Activated T-cell treated with anti-CD3 and anti-CD28 coated beads, Interleukin-2, amount 50 U/mL, for 48 hours (primary cell): ENCODE data around the gene ERBB2.

Source experiments
- DNase-seq, 2 experiments: peaks; one replicate each; pipeline ENCODE4 v3.0.0-alpha.2; 2020

The ERBB2 gene

GRCh38 chr17:39729280-39729851 lies 29.5 kb downstream of the ERBB2 start:
- no peak for DNase-seq

- peak; percentile 98 for DNase-seq
Measured at GRCh38 chr17:39730095-39730921, 30.4 kb downstream of the ERBB2 start, which contains the start of gene MIEN1. Gene MIEN1, minus strand, starts transcription at chr17:39730532. Its CDS starts 37 bp downstream, at chr17:39730495.

- no peak for DNase-seq
Measured at GRCh38 chr17:39732586-39732985, 32.7 kb downstream of the ERBB2 start.

GRCh38 chr17:39735882-39736281 lies 36.0 kb downstream of the ERBB2 start:
- DNase-seq: no peak

GRCh38 chr17:39736319-39737165 lies 36.7 kb downstream of the ERBB2 start:
- no peak for DNase-seq

- DNase-seq: no peak
Measured at GRCh38 chr17:39737206-39737759, 37.4 kb downstream of the ERBB2 start.

- peak in 1 of 2 experiments; percentile 38 for DNase-seq
Measured at GRCh38 chr17:39737760-39738567, 38.1 kb downstream of the ERBB2 start, which contains the start of gene GRB7. Gene GRB7, plus strand, starts transcription at chr17:39737938. Its CDS starts 4,364 bp downstream, at chr17:39742302.

GRCh38 chr17:39738568-39738901 lies 38.7 kb downstream of the ERBB2 start:
- peak; percentile 69 to 70 for DNase-seq

GRCh38 chr17:39738983-39739884 lies 39.4 kb downstream of the ERBB2 start:
- no peak for DNase-seq

- no peak for DNase-seq
Measured at GRCh38 chr17:39739885-39740356, 40.1 kb downstream of the ERBB2 start.

- DNase-seq: no peak
Measured at GRCh38 chr17:39740357-39741111, 40.7 kb downstream of the ERBB2 start.

GRCh38 chr17:39742126-39742855 lies 42.4 kb downstream of the ERBB2 start:
- DNase-seq: no peak

GRCh38 chr17:39742856-39743436 lies 43.1 kb downstream of the ERBB2 start:
- no peak for DNase-seq

- no peak for DNase-seq
Measured at GRCh38 chr17:39744075-39744835, 44.4 kb downstream of the ERBB2 start.

GRCh38 chr17:39744836-39745215 lies 45.0 kb downstream of the ERBB2 start:
- no peak for DNase-seq

- no peak for DNase-seq
Measured at GRCh38 chr17:39745335-39746144, 45.7 kb downstream of the ERBB2 start.

- no peak for DNase-seq
Measured at GRCh38 chr17:39746145-39746461, 46.2 kb downstream of the ERBB2 start.

- DNase-seq: no peak
Measured at GRCh38 chr17:39747745-39748144, 47.9 kb downstream of the ERBB2 start.
